Thoracic aorta (tissue), 2 donors: ENCODE measurements around the gene FARP1. TPM values are rescaled to one million over a fixed set of nuclear protein-coding genes. Genes with fewer than 3 reads are reported as not detected.

Experiments
- ATAC-seq: fragments of 150-250 bp; one replicate; pipeline ENCODE4 v1.8.0; 2017; ENCODE audit warnings: low read depth; ENCODE audit not compliant: insufficient number of reproducible peaks, low FRiP score
- DNase-seq: peaks from one replicate; pipeline ENCODE4 v3.0.0-alpha.2; 2020; ENCODE audit warnings: low spot score
- H3K27ac ChIP-seq, 2 donors: fragments of 200-600 bp; sonication (generic); 1 replicate in 1 of 2; 2 replicates in 1 of 2; pipeline ENCODE4 v1.5.1; 2016; ENCODE audit warnings: mild to moderate bottlenecking in 2 of 2, moderate library complexity in 2 of 2
- H3K27me3 ChIP-seq: fragments of 200-600 bp; sonication (generic); replicated peaks from 2 replicates; pipeline ENCODE4 v1.6.0; 2016; ENCODE audit warnings: mild to moderate bottlenecking; ENCODE audit not compliant: insufficient read depth
- H3K36me3 ChIP-seq: fragments of 200-600 bp; sonication (generic); one replicate; pipeline ENCODE4 v1.5.1; 2016
- H3K4me1 ChIP-seq, 2 donors: fragments of 200-600 bp; sonication (generic); 1 replicate in 1 of 2; 2 replicates in 1 of 2; pipeline versions ENCODE4 v1.5.1 to v1.6.0; 2016; ENCODE audit warnings: low read depth in 2 of 2, mild to moderate bottlenecking in 1 of 2; ENCODE audit not compliant: control insufficient read depth in 1 of 2
- H3K4me3 ChIP-seq: fragments of 200-600 bp; sonication (generic); 2 replicates; pipeline ENCODE4 v1.5.1; 2016; ENCODE audit warnings: mild to moderate bottlenecking
- H3K9me3 ChIP-seq: fragments of 200-600 bp; sonication (generic); 2 replicates; pipeline ENCODE4 v1.5.1; 2016
- CTCF ChIP-seq: fragments of 200-600 bp; sonication (generic); IDR thresholded peaks from one replicate; pipeline ENCODE4 v1.5.1; 2019; ENCODE audit warnings: antibody characterized with exemption
- total RNA-seq, 2 donors: library from RNA; depleted of rRNA; stranded (reverse); fragments of >200 nt; gene quantifications; one replicate each; pipeline versions ENCODE4 v1.1.0 to v1.2.3, GENCODE V29; 2016

Gene FARP1
- total RNA-seq, 2 donors from 2014 or later, result 17.6 to 30.3 TPM

- Histone ChIP-seq H3K4me3 (no peak overlapping the region), H3K4me1 (no peaks in the 10 kb centered on the region), H3K27me3 (no peaks in the 10 kb centered on the region), H3K27ac (no peak overlapping the region), H3K36me3 (no peaks in the 10 kb centered on the region), H3K9me3 (no peaks in the 10 kb centered on the region)
- ATAC-seq (no peak), DNase-seq (no peak)
- no peak for TF ChIP-seq CTCF
Measured at GRCh38 chr13:98429977-98430736, 287.3 kb downstream of the FARP1 start.

- Histone ChIP-seq H3K27ac (no peak overlapping the region), H3K4me3 (no peak overlapping the region), H3K4me1 (no peaks in the 10 kb centered on the region), H3K36me3 (no peaks in the 10 kb centered on the region), H3K27me3 (no peaks in the 10 kb centered on the region), H3K9me3 (no peaks in the 10 kb centered on the region)
- ATAC-seq (no peak), DNase-seq (no peak)
- TF ChIP-seq CTCF, result no peak
Measured at GRCh38 chr13:98432638-98433037, 289.7 kb downstream of the FARP1 start.

- Histone ChIP-seq H3K27me3 (no peaks in the 10 kb centered on the region), H3K36me3 (no peaks in the 10 kb centered on the region), H3K9me3 (no peaks in the 10 kb centered on the region), H3K4me3 (no peak overlapping the region), H3K27ac (no peak overlapping the region), H3K4me1 (no peaks in the 10 kb centered on the region)
- ATAC-seq (no peak), DNase-seq (no peak)
- TF ChIP-seq CTCF, result no peak
Measured at GRCh38 chr13:98433654-98434053, 290.8 kb downstream of the FARP1 start.

- ATAC-seq, result no peak
- no peaks in the 10 kb centered on the region for H3K9me3 ChIP-seq
- no peaks in the 10 kb centered on the region for H3K27me3 ChIP-seq
- H3K27ac ChIP-seq, result no peak overlapping the region
- no peaks in the 10 kb centered on the region for H3K36me3 ChIP-seq
- H3K4me1 ChIP-seq, result no peaks in the 10 kb centered on the region
- DNase-seq, result no peak
- no peak for TF ChIP-seq CTCF
- H3K4me3 ChIP-seq, result no peak overlapping the region
Measured at GRCh38 chr13:98434060-98434459, 291.2 kb downstream of the FARP1 start.

- H3K27me3 ChIP-seq, result no peaks in the 10 kb centered on the region
- no peaks in the 10 kb centered on the region for H3K9me3 ChIP-seq
- no peaks in the 10 kb centered on the region for H3K4me1 ChIP-seq
- H3K36me3 ChIP-seq, result no peaks in the 10 kb centered on the region
- no peak for DNase-seq
- ATAC-seq, result no peak
- TF ChIP-seq CTCF, result no peak
- no peak overlapping the region for H3K27ac ChIP-seq
- H3K4me3 ChIP-seq, result no peak overlapping the region
Measured at GRCh38 chr13:98435376-98435775, 292.5 kb downstream of the FARP1 start.
